Stimulated activated CD4-positive, alpha-beta T cell treated with anti-CD3 and anti-CD28 coated beads, Interleukin-1b, Interleukin-23, amount 100 ng/mL, for 24 hours (primary cell): ENCODE data around the gene REEP1.
A peak's percentile ranks its signal among the peaks of the same experiment; 100 is the strongest.

Experiments used
- DNase-seq, 4 experiments: peaks; one replicate each; pipeline ENCODE4 v3.0.0-alpha.2; 2020; ENCODE audit warnings: low read depth in 4 of 4, low spot score in 1 of 4

Gene REEP1, protein sequence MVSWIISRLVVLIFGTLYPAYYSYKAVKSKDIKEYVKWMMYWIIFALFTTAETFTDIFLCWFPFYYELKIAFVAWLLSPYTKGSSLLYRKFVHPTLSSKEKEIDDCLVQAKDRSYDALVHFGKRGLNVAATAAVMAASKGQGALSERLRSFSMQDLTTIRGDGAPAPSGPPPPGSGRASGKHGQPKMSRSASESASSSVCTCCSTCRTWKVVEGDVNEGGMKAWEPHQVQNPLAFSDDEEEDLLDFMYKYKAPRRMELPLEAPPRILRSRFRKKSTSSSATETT

DNA sequence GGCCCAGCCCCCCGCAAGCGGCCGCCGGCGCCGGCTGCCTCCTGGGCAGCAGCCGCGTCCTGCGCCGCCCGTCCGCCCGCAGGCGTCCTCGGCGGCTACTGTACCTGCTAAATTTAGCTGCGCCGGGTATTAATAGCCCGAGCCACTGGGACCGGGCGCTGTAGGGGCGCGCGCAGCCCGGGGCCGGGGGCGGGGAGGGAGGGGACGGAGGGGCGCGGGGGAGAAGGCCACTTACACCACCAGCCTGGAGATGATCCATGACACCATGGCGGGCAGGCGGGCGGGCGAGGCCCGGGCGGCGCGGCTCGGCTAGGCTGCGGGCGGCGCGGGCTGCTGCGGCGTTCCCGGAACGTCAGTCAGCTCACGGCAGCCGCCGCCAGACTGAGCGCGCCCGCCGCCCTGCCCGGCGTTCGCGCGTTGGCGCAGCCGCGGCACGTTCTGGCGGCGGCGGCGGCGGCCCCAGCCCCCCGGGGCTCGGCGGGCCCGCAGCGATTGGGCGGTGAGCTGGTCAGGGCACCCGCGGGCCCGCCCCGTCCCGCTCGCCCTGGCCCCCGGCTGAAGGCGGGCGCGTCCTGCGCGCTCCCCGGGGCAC lies at the start of gene REEP1:
TSS of gene REEP1 (minus strand) at position 383 of the 592 bp plus-strand sequence. CDS start at position 267, 116 bp downstream.
- DNase-seq: peak in 1 of 4 experiments; percentile 20

DNA sequence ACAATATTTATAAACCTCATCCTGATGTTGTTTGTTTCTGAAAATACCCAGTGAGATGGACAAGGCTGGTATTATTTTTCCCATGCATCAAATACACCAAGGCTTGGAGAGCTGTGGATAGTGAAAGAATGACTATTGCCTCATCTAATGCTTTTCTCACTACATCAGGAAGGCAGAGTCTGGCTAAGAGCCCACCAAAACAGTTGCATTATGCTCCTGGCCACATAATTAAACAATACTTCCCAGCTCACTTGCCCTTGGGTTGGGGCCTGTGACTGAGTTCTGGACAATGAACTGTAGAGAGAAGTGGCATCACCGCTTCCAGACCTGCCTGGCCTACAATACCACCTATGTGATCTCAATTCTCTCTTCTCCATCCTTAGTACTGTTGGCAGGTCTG lies 46.4 kb upstream of the REEP1 start:
- DNase-seq: no peak

DNA sequence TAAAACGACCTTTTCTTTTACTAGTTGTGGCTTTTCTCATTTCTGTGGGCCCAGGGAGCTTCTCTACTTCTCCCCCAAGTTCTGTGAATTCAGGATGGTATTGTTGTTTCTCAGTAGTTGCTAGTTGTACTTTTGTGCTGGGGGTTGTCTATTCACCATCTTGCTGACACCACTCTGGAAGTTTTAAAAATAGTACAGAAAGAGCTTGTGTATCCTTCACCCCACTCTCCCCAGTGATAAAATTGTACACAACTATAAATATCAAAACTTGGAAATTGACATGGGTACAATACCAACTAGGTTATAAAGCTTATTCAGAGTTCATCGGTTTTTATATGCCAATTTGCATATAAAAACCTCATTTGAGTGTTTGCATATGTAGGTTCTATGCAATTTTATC lies 45.3 kb upstream of the REEP1 start:
- no peak for DNase-seq

DNA sequence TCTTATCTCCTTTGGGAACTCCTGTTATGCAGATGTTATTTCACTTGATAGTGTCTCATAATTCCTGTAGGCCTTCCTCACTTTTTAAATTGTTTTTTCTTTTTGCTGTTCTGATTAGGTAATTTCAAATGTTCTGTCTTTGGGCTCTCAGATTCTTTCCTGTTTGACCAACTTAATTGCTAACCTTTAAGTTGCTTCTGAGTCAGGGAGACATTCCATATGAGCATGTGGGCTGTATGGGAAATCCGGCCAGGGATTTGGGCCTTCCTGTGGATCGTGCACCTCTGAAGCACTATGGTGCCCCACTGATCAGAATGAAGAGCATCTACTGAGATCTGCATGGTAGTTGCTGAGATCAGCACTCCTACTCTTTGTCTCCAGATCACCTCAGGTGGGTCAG lies 44.7 kb upstream of the REEP1 start:
- no peak for DNase-seq

DNA sequence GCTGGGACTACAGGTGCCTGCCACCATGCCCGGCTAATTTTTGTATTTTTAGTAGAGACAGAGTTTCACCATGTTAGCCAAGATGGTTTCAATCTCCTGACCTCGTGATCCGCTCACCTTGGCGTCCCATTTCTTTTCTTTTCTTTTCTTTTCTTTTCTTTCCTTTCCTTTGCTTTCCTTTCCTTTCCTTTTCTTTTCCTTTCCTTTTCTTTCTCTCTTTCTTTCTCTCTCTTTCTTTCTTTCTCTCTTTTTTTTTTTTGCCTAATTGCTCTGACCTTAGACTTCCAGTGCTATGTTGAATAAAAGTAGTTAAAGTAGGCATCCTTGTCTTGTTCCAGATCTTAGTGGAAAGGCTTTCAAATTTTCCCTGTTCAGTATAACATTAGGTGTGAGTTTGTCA lies 41.0 kb upstream of the REEP1 start:
- DNase-seq: no peak

DNA sequence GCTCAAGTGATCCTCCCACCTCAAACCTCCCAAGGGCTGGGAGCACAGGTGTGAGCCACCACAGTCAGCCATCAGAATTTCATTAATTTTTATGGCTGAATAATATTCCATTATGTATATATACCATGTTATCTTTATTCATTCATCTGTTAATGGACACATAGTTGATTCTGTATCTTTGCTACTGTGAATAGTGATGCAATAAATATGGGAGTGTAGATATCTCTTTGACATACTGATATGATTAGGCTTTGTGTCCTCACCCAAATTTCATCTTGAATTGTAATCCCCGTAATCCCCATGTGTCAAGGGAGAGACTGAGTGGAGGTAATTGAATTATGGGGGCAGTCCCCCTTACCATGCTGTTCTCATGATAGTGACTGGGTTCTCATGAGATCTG lies 38.2 kb upstream of the REEP1 start:
- no peak for DNase-seq

DNA sequence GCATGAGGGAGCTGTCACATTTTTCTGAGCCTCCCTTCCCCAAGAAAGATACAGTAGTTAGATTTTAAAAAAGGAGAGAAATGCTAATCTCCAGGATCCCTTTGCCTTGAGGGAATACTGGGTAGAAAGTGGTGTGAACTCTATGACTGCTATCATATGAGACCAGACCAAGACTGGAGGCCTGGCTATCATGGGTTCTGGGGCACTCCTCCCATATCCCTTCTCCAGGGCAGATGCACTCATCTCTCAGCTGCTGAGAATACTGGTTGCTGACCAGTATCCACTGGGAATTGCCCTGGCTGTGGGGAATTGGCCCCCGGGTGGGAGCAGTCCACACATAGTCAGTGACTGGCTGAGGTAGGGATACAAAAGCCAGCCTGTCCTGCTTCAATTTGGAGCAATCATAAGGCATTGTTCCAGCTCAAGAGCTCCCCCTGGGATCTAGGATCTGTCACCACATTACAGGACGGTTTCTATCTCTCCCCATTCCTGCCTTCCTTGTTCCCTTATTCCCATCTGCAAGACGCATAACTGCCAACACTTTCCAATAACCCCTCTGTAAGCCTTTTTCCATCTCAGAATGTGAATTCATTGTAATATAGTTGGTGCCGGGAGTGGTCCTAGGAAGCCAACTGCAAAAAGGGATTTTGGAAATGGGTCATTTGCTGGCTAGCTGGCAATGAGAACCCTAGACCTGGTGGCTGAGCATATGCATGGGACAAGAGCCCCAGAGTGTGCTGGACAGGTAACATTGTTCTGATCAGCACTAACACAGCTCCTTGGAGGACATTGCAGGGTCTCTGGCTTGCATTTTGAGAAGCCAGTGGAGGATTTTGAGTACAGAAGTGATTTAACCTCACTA lies 35.4 kb upstream of the REEP1 start:
- DNase-seq: no peak

DNA sequence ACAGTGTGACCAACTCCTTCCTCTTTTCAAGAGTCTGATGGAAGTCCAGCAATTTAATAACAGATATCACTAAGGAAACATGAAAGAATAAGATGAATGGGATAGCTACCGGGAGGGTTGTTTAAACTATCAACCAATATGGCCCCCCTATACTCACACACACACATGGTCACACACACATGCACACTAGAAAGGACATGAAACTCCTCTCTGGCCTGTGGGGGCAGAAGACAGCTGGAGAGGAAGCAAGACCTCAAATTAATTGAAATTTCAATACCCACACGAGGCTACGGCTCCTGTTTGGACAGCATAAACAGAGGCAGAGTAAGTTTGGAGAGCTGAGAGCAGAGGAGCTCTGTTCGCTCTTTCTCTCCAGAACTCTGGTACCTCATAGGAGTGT lies 34.7 kb upstream of the REEP1 start:
- no peak for DNase-seq

DNA sequence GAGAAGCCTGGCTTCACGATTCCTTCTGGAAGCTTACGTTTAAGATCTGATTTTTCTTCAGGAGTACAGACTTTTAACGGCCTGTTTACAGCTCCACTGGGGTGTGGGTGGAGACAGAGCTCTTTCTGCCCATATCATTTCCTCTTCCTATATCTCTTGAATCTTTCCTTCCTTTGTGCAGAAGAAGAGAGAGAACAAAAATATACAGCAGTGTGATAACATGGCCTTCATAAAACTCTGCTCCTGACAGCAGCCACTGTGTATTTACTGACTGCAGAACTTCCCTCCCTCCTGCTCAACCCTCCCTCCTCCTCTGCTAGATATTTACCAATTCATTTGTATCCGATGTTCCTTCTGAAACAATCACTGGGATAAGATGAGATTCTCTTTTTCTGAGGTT lies 34.1 kb upstream of the REEP1 start:
- DNase-seq: no peak

DNA sequence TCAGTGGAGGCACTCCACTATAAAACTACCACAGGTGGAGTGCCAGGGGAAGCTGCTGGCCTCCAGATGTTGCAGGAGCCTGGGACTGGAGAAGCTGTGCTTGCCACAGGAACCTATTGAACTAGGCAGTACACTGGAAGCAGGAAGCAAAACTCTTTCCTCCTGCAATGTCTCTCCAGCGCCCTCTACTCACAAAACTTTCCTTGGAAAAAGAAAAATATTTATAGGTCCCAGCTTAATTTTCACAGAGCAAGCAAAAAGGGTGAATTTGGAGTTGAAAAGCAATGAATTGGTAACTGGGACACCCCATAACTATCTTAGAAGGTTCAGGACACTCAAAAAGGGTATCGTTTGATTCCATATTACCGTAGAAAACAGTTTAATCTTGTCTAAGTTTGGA lies 33.2 kb upstream of the REEP1 start:
- no peak for DNase-seq

DNA sequence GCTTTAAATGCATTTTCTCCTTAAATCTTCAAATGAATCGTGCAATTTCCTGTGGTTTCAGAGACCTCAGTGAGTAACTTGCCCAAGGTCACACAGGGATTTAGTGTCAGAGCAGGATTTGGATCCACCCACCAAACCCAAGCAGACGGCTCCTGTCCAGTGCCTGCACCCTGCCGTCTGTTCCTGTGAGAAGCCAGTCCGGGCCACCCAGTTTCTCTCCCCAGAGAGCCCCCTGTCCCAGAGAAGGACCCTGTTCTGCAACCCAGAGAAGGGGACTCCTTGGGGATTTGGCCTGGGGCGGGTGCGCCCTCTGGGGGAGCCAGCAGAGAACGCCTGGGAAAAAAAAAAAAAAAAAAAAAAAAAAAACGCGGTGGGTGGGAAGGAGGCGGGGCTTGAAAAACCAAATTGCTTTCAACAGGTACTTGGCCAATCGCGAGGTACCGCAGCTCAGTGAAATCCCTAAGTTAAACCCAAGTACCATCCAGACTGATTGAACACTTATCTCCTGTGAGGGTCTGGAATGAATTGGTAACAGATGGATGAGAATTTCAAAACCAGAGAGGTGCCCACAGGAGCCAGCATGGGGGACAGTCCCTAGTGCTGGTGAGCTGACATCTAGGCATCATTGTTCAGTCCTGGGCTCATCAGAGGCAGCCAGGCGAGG lies 30.9 kb upstream of the REEP1 start:
- DNase-seq: peak in 3 of 4 experiments; percentile 7 to 20 (median 14)

DNA sequence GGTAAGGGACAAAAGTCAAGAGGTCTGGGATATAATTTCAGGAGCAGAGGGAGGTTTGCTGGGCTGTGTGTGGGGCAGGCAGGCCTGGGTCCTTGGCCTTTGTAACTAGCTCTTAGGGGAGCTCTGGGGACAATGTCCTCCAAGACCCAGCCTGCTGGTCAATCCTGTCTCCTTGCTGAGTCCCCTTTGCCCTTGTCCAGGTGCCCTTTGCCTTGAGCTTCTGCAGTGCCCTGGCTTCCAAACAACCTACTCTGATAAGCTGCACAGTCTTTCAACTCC lies 30.0 kb upstream of the REEP1 start:
- no peak for DNase-seq

DNA sequence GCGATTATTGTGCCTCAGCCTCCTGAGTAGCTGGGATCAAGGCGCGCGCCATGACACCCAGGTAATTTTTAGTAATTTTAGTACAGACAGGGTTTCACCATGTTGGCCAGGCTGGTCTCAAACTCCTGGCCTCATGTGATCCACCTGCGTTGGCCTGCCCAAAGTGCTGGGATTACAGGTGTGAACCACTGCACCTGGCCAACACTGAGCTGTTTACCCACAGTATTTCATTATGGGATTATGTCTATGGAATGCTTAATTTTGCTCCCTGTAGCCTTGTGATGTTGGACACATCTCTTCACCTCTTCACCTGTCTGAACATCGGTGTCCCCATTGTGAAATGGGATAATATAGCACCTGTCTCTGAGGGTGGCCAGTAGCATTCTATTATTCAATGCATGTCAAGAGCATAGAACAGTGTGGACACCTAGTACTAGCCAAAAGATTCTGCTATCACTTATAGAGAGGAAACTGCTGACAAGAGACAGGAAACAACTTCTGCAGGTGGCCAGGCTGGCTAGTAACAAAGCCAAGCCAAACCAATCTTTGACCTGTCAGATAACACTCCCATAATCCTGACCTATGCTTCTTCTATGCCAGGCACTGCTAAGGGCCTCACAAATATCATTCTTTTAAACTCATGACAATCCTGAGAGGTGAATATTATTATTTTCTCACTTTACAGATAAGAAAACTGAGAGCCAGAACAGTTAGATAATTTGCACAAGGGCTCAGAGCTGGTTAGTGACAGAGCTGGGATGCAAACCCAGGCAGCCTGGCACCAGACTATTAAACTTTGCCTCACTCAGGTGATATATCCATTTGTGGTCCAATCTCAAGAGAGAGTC lies 29.4 kb upstream of the REEP1 start:
- DNase-seq: no peak

DNA sequence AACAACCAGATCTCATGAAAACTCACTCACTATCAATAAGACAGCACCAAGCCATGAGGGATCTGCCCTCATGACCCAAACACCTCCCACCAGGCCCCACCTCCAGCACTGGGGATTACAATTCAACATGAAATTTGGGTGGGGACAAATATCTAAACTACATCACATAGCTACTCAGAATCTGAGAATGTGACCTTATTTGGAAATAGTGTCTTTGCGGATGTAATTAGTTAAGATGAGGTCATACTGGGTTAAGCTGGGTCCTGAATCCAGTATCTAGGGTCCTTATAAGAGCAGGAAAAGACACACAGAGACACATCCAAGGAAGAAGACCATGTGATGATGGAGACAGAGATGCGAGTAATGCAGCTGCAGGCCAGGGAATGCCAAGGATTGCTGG lies 27.5 kb upstream of the REEP1 start:
- DNase-seq: no peak

DNA sequence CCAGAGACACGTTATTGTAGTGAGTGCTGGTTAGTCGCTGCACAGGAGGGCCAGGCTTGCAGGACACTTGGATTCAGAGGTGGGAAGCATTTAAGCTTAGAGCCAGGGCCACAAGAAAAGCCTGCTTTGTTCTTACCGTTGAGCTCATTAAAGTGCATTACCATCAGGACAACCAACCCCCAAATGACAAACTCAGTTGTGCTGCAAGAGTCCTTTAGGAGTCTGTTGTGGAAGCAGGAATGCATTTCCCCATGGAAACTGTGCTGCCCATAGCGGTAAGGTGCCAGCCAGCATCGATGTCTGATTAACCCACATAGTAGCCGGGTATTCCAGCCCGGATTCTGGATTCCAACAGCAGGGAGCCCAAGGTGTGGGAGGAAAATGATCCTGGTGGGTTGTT lies 23.4 kb upstream of the REEP1 start:
- no peak for DNase-seq

DNA sequence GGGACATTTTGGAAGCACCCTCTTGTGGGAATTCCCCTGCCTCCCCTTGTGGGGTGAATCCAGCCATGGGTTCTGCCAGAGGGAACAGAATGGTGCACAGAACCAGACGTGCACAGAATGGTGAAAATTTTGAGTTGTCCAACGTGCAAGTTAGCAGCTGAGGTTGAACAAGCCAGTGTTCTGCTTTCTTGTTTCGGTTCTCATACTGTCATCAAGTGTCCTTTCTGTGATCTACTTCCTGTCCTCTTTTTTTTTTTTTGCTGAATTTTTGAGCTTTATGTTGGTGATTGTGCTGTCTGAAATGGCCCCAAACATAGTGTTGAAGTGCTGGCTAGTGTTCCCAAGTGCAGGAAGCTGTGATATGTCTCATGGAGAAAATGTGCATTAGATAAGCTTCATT lies 21.5 kb upstream of the REEP1 start:
- DNase-seq: no peak

DNA sequence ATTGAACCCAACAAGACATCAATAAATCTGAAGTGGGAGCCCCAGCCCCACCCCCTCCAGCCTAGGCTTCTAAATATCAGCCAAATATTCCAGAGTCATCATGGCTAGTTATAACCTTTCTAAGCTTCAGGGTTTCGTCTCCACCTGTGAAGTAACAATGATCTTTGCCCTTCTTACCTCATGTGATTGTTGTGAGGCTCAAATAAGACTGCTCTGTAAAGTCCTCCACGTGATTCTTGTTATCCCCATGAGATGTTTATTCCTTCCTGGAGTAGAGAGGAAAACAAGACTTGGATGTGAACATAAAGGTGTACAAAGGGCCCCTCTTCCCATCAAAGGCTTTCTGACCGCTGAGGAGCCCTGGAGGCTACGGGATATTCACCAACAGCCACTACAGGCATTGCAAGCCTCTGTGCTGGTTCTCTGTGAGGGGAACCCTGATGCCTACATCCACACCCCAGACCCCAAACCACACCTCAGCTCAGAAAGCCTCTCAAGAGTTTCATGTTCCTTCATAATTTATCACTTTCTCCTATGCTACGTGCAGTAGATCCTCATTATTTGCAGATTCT lies 20.1 kb upstream of the REEP1 start:
- no peak for DNase-seq

DNA sequence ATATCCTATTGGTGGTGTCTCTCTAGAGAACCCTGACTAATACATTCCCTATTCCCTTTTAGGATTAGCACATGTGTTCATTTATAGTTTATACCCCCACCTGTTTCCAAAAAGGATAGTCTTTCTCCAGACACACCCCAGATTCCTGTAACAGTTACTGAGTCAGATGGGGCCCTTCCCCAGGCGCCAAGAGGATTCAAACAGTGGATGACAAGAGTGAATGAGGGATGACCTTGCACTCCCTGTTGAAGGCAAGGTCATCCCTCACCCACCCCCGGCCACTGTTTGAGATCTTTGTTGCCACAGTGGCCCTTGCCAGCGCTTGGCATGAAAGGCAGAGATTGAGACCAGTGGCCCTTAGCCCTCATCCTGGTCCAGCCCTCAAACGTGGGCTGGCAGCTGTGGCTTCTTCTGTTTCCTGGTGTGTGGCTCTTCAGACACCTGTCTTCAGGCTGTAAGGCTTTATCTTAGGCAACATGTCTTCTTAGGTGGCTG lies 15.3 kb upstream of the REEP1 start:
- no peak for DNase-seq

DNA sequence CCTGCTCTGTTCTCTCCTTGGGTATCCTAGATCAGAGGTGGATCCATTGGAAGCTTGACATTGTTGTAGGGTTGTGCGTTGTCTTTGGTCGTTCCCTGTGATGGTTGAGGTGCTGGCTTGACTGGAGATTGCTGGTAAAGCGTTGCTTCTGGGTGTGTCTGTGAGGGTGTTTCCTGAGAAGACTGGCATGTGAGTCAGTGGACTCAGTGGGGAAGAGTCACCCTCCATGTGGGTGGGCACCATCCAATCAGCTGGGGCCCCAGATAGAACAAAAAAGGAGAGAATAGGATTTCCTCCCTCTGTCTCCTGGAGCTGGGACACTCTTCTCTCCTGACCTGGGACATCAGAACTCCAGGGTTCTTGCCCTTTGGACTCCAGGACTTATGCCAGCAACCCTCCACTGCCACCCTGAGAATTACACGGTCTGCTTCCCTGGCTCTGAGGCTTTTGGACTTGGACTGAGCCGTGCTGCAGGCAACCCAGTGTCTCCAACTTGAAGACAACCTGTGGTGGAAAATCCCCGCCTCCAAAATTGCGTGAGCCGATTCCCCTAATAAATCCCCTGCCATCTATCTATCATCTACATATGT lies 14.8 kb upstream of the REEP1 start:
- no peak for DNase-seq

DNA sequence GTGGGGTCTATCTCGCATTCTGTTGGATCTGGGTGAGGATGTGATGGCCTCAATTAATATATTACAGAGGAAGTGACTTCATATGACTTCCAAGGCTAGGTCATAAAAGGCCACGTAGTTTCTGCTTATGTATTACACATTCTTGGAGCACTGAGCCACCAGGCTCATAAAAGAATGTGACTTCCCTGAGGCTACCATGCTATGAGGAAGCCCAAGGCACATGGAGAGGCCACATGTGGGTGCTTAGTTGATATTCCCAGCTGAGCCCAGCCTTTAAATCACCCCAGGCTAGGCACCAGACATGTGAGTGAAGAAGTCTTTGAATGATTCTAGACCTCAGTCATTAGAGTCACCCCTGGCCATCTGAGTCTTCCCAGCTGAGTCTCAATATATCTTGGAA lies 13.3 kb upstream of the REEP1 start:
- DNase-seq: no peak
